ENCODE data around the gene TCF7. TPM values are rescaled to one million over a fixed set of nuclear protein-coding genes. Genes with fewer than 3 reads are reported as not detected.

The TCF7 gene
- total RNA-seq, 1 experiment from 2014 or later, result 18.2 TPM

- no peak overlapping the region for H4K91ac ChIP-seq (ENCODE audit: insufficient read length, low read depth, low read length)
- no CpG with 5 or more reads among the region's 3 CpGs for WGBS (ENCODE audit: extremely low coverage, insufficient read length, low lambda C conversion rate)
These were observed 8.0 kb downstream of the TCF7 start for GRCh38 chr5:134122530-134122929.

More at GRCh38 chr5:134122530-134122929, 8.0 kb downstream of the TCF7 start:
- TF ChIP-seq CTCF (conservative IDR thresholded peaks at IDR 0.05), result no peak
- no peak overlapping the region for H2AFZ ChIP-seq (ENCODE audit: low read length)
- H3K27me3 Mint-ChIP-seq (ENCODE audit: low read depth), result peaks cover 2% of the 10 kb centered on the region; the same call in 1 of the 2 replicates
- no peak overlapping the region for H3K4me3 Mint-ChIP-seq
- H2BK120ac ChIP-seq (ENCODE audit: low read depth, low read length, poor library complexity, severe bottlenecking), result no peak overlapping the region
- no peak overlapping the region for H3K4me2 ChIP-seq (ENCODE audit: insufficient read depth, insufficient read length, low read length)
- H2BK20ac ChIP-seq (ENCODE audit: low read depth, low read length, poor library complexity, severe bottlenecking), result no peak overlapping the region
- no peak overlapping the region for H2BK12ac ChIP-seq (ENCODE audit: insufficient read length, low read depth, low read length)
- H3K23me2 ChIP-seq (ENCODE audit: insufficient read length, low read depth, low read length, poor library complexity, severe bottlenecking), result no peaks in the 10 kb centered on the region
- no peak overlapping the region for H3K14ac ChIP-seq (ENCODE audit: insufficient read depth, low read length)
- no peak overlapping the region for H2BK5ac ChIP-seq (ENCODE audit: insufficient read length, low read length)
- H3K23ac ChIP-seq (ENCODE audit: insufficient read length, low read depth, low read length), result no peak overlapping the region
- no peaks in the 10 kb centered on the region for H3K79me2 ChIP-seq (ENCODE audit: insufficient read depth, low read length)
- no peak for DNase-seq
- no peak overlapping the region for H4K8ac ChIP-seq (replicated peaks; ENCODE audit: insufficient read length, low read depth, low read length)
- H3K4me1 Mint-ChIP-seq, result no peaks in the 10 kb centered on the region
- H3T11ph ChIP-seq (ENCODE audit: low read length), result no peak overlapping the region
- H3K27ac Mint-ChIP-seq, result no peak overlapping the region
- no peaks in the 10 kb centered on the region for H3K27me3 ChIP-seq (ENCODE audit: insufficient read depth, low read length)
- no peak overlapping the region for H2AK5ac ChIP-seq (ENCODE audit: insufficient read length, low read length)
- peaks cover 0 to 12% (median 10%) of the 10 kb centered on the region in 3 experiments; a peak in 3 of 7 replicates for H3K36me3 Mint-ChIP-seq (ENCODE audit: insufficient read depth in 1 of 3, low read depth in 3 of 3)
- no peak overlapping the region for H4K5ac ChIP-seq (ENCODE audit: insufficient read length, low read depth, low read length)
- H3K9ac ChIP-seq (ENCODE audit: extremely low read depth, insufficient read length, low read length), result no peak overlapping the region
- H3K4me1 ChIP-seq (ENCODE audit: insufficient read depth, low read length), result no peaks in the 10 kb centered on the region
- no peak overlapping the region for H3K56ac ChIP-seq (ENCODE audit: insufficient read length, low read depth, low read length)
- H3K4ac ChIP-seq (ENCODE audit: low read depth, low read length), result no peak overlapping the region
- no peak overlapping the region for H3K27ac ChIP-seq (ENCODE audit: insufficient read length, low read depth, low read length)
- H4K20me1 ChIP-seq (ENCODE audit: control insufficient read depth, insufficient read depth, insufficient read length), result no peaks in the 10 kb centered on the region
- no peaks in the 10 kb centered on the region for H3K9me3 Mint-ChIP-seq
- no peaks in the 10 kb centered on the region for H3K9me3 ChIP-seq (ENCODE audit: control insufficient read depth, low read depth, low read length)
- no peak overlapping the region for H3K18ac ChIP-seq (ENCODE audit: insufficient read length, low read depth, low read length)
- H3K79me1 ChIP-seq (ENCODE audit: insufficient read depth, low read depth, low read length, poor library complexity, severe bottlenecking), result no peaks in the 10 kb centered on the region
- H2BK15ac ChIP-seq (ENCODE audit: low read depth, low read length), result no peak overlapping the region

Measured in H9 (cell line).